ENCODE measurements around the gene GCHFR.

The GCHFR gene

DNA sequence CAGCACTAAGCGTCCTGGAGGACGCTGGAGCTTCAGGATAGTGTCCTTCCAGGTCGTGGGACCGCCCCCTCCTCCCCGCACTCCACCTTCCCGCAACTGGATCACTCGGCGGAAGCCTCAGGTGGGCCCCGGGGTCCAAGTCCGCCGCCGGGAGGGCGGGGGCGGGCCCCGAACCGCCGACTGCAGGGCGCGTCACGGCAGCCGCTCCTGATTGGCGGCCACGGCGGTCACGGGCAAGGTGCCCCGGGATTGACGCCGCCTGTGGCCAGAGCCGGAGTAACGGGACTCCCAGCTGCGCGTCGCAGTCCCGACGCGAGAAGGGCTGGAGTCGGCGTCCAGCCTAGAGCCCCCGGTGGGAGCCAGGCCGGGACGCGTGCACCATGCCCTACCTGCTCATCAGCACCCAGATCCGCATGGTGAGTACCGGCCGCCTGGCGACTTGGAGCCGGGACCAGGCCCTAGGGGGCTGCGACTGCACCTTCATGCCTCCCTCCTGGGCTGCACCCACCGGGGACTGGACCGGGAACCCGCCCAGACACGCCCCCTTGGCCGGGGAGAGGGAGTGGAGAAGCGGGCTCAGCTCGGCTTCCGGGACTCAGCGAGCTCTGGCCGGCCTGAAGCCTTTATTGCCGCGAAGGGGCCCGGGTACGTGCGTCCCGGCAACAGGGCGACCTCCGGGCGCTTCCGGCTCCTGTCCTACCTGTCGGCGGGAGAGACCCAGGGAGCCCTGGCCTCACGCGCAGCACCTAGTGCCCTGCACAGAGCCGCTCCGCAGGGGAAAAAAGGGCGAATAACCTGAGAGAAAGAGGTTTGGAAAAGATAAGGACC is at the start of gene GCHFR:
Gene GCHFR, plus strand, starts transcription at position 268 of the 828 bp plus-strand sequence. Its CDS starts 113 bp downstream, at position 381.
- peak in 1 of 2 donors; percentile 25 for DNase-seq (ENCODE audit: low read depth in 2 of 2)

- no peak for DNase-seq (ENCODE audit: low read depth in 2 of 2)
These were observed 49.7 kb upstream of the GCHFR start for GRCh38 chr15:40714144-40714543.

DNA sequence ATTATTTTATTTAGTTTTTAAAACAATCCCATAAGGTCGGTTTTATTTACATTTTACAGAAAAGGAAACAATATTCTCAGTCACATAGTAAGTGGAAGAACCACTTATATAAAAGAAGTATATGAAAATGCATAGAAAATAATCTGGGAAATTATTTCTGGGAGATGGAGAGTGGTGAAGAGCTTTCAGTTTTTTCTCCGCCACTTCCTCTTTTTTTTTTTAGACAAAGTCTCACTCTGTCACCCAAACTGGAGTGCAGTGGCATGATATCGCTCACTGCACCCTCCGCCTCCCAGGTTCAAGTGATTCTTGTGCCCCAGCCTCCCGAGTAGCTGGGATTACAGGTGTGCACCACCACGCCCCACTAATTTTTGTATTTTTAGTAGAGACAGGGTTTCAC is 47.7 kb upstream of the GCHFR start:
- no peak for DNase-seq (ENCODE audit: low read depth in 2 of 2)

DNA sequence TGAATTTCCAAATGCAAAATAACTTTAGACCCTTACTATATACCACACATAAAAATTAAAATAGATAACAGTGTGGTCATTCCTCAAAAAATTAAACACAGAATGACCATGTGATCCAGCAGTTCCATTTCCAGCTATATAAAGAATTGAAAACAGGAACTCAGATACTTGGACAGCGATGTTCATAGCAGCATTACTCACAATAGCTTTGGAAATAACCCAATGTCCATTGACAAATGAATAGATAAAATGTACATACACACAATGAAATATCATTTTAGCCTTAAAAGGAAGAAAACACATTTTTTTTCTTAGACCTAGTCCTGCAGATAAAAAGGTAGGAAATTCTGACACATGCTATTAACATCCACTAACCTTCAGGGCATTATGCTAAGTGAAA is 42.2 kb upstream of the GCHFR start:
- no peak for DNase-seq (ENCODE audit: low read depth in 2 of 2)

GRCh38 chr15:40722354-40722753 is 41.5 kb upstream of the GCHFR start:
- DNase-seq (ENCODE audit: low read depth in 2 of 2) = no peak

- DNase-seq (ENCODE audit: low read depth in 2 of 2) = no peak
These were observed 40.9 kb upstream of the GCHFR start for GRCh38 chr15:40722934-40723333.

GRCh38 chr15:40723919-40724318 is 39.9 kb upstream of the GCHFR start:
- no peak for DNase-seq (ENCODE audit: low read depth in 2 of 2)

DNA sequence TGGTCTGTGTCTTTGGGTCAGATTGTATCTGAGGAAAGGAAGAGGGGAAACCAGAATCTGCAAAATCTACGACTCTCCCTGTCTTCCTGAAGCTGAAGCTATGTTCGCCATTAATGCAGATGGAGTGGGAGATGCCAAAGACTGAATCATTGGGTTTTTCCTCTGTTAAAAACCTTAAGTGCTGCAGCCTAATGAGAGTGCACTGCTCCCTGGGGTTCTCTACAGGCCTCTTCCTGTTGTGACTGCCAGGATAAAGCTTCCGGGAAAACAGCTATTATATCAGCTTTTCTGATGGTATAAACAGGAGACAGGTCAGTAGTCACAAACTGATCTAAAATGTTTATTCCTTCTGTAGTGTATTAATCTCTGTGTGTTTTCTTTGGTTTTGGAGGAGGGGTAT is 32.8 kb upstream of the GCHFR start:
- no peak for DNase-seq (ENCODE audit: low read depth in 2 of 2)

DNA sequence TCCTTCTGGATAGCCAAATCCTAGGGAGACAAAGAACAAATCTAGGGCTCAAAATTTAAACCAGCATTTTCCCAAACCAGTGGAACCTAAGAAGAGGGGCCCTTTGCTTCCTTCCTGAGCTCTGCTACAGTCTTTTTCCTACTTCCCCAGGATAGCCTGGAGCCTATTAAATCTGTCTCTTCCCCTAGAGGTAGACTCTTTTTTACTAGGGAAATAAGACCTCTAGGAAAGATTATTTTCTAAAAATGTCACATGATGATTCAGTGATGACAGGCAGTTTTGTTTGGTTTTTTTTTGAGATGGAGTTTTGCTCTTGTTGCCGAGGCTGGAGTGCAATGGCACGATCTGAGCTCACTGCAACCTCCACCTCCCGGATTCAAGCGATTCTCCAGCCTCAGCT is 27.3 kb upstream of the GCHFR start:
- DNase-seq (ENCODE audit: low read depth in 2 of 2) = no peak

DNA sequence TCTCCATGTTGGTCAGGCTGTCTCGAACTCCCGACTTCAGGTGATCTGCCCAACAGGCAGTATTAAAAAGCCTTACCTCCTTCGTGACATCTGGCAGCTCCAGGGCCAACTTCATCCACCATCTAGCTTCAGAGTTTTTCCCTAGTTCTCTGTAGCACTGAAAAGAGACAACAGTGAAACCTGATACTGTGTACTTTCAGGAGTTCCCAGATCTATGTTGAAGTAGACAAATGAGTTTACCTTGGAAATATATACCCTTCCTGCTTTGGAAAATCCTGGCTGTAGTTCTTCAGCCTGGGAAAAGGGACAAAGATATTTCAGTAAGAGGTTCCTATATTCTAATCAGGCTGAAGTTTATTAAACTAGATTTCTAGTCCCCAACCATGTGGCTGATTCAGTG is 26.8 kb upstream of the GCHFR start:
- no peak for DNase-seq (ENCODE audit: low read depth in 2 of 2)

DNA sequence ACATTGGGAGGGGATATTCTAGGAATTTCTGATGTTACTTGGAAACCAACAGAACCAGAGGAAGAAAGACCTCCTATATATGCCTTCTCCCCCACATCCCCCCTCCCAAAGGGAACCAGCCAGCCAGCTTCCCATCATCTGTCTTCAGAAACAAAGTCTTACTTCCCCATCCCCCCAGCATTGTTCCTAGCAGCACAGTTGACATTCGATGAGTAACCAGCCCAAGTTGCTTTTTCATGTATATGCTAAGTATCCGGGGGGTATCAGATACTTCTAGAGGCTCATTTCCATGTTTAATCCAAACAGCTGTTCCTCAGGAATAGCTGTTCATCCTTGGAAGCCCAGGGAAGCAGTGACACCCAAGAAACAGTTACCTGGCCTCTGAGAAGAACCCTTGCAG is 24.8 kb upstream of the GCHFR start:
- no peak for DNase-seq (ENCODE audit: low read depth in 2 of 2)

- no peak for DNase-seq (ENCODE audit: low read depth in 2 of 2)
These were observed 24.0 kb upstream of the GCHFR start for GRCh38 chr15:40739854-40740253.

GRCh38 chr15:40743485-40743901 is 20.4 kb upstream of the GCHFR start:
- DNase-seq (ENCODE audit: low read depth in 2 of 2) = no peak

- peak in 1 of 2 donors; percentile 29 for DNase-seq (ENCODE audit: low read depth in 2 of 2)
These were observed 19.7 kb upstream of the GCHFR start for GRCh38 chr15:40743921-40744814.

DNA sequence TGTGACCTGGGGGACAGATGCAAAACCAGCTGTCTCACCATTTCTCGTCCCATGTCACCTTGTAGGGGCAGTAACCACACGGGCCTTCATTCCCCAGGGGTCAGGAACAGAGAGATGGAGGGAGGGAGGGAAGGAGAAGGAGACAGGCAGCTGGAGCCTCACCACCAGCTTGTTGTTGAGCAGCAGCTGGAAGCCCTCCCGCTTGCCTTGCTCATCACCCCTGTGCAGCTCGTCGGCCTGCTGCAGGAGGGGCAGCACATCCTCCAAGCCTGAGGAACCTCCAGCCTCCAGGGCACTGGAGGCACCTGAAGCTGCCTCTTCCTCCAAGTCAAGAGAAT is 19.1 kb upstream of the GCHFR start:
- no peak for DNase-seq (ENCODE audit: low read depth in 2 of 2)

GRCh38 chr15:40746916-40747418 is 16.9 kb upstream of the GCHFR start:
- DNase-seq (ENCODE audit: low read depth in 2 of 2) = no peak

DNA sequence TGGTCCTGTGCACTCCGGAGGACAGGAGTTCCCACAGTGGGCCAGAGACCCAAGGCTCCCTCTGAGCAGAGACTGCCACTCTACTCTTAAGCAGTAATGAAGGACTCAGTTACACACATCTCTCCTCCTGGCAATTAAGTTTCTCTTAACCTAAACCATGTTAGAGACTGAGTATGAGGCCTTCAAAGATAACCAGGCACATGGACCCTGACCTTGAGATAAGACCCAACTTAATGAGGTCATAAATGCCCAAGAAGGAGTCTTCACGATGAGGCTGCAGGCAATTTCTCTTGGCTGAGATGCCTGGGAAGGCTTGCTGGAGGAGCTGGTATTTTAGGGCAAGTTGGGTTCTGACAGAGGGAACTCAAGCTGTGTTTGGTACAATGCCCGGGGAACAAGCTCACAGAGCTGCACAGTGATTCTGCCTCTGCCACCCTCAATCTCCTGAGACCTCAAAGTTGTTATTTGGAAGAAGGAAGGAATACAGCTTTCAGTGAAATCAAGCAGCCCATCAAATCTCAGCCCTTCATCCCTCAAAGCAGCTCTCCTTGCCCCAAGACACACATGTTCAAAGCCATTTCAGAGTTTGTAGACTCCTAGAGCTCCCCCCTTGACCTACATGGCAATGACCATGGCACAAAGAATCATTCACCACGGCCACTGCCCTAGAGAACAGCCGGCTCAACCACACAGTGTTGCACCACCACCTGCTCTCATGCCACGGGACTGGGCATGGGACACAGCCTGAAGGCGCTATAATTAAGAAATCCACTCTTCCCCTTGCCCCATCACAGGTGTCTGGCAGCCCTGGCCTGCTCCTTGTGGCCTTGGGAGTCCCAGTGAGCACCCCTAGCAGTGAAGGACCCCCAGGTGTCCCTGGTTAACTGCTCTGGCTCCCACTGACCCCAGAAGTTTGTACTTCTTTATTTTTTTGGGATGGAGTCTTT is 15.9 kb upstream of the GCHFR start:
- no peak for DNase-seq (ENCODE audit: low read depth in 2 of 2)

DNA sequence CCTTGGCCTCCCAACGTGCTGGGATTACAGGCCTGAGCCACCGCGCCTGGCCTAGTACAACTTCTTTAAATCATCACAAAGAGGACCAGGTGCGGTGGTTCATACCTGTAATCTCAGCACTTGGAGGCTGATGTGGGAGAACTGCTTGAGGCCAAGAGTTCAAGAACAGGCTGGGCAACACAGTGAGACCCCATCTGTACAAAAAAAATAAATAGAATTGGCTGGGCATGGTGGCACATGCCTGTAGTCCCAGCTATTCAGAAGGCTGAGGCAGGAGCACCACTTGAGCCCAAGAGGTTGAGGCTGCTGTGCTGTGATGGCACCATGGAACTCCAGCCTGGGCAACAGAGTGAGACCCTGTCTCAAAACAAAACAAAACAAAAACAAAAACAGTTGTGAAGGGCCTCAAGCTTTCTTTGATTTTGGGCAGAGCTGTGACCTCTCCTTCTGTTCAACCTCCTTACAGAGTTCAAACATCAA is 14.7 kb upstream of the GCHFR start:
- no peak for DNase-seq (ENCODE audit: low read depth in 2 of 2)

DNA sequence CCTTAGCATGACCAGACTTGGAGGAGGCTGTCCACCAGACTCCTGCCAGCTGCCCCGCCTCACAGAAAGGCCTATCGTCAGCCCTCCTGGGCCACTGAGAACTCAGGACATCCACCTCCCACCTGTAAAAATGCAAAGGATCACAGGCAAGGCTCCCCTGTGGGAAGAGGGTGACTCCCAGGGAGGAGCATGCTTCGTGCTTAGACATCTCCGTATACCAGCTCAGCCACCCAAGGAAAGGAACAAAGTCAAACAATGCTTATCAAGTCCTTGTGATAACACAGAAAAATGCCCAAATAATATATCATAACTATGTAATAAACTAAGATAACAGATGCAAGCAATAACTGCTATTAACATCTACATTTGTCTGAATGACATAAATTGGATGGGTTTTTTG is 13.0 kb upstream of the GCHFR start:
- DNase-seq (ENCODE audit: low read depth in 2 of 2) = no peak

DNA sequence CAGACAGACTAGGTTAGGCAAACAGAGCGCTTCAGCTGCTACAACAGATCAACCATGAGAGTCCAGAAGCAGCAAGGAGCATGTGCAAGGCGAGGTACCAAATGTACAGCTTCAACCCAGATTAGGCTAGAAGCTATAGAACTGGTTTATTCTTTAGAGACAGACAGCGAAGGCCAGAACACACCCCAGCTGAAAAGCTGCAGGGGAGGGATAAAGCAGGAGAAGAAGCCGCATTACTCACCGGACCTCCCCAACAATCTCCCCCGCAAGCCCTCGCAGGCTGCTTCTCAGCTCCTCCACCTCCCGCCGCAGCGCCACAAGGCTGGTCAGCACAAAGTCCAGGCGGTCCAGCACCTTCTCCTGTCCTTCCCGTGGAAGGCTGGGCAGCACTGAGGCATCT is 12.1 kb upstream of the GCHFR start:
- DNase-seq (ENCODE audit: low read depth in 2 of 2) = no peak

DNA sequence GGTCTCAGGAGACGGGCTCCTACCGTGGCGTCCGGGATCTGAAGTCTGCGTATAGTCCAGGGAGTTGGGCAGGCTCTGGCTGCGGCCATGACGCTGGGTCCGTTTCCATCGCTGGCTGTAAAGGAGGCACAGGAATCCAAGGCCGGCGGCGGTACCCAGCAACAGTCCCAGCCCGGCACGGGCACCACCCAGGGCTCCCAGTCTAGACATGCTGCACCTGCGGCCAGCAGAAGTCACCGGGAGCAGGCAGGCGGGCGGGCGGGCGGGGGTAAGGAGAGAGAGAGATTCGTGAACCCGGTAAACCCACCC is 9.3 kb upstream of the GCHFR start:
- no peak for DNase-seq (ENCODE audit: low read depth in 2 of 2)
